Fibroblast of lung (primary cell): ENCODE results near the gene ZCCHC4. TPM values are rescaled to one million over a fixed set of nuclear protein-coding genes. Genes with fewer than 3 reads are reported as not detected.
A peak's percentile ranks its signal among the peaks of the same experiment; 100 is the strongest.

Experiments
- DNase-seq, 2 donors: peaks; one replicate each; pipeline versions ENCODE4 v3.0.0 to v3.0.0-alpha.2; 2010; ENCODE audit warnings: low read depth in 2 of 2
- H2AFZ ChIP-seq: 2 replicates; pipeline ENCODE4 v1.5.1; 2012; ENCODE audit warnings: low read length, control low read depth, inconsistent platforms
- H3K27ac ChIP-seq: 2 replicates; pipeline ENCODE4 v1.5.1; 2011; ENCODE audit warnings: low read length, control low read depth; ENCODE audit not compliant: insufficient read depth
- H3K27me3 ChIP-seq: 2 replicates; pipeline ENCODE4 v1.5.1; 2011; ENCODE audit warnings: mild to moderate bottlenecking, low read length; ENCODE audit not compliant: control insufficient read depth, insufficient read depth
- H3K36me3 ChIP-seq: 2 replicates; pipeline ENCODE4 v1.5.1; 2011; ENCODE audit warnings: low read length; ENCODE audit not compliant: control insufficient read depth, insufficient read depth
- H3K4me1 ChIP-seq: 2 replicates; pipeline ENCODE4 v1.5.1; 2011; ENCODE audit warnings: low read length; ENCODE audit not compliant: control insufficient read depth, insufficient read depth; ENCODE audit errors: extremely low read depth
- H3K4me2 ChIP-seq: 2 replicates; pipeline ENCODE4 v1.5.1; 2011; ENCODE audit warnings: low read length, control low read depth; ENCODE audit not compliant: insufficient read depth; ENCODE audit errors: extremely low read depth
- H3K4me3 ChIP-seq, 4 experiments: fragments of 200-600 bp in 1 of 4; sonication (generic) in 1 of 4; replicated peaks in 1 of 4; 2 replicates each; pipeline ENCODE4 v1.5.1; 2011 to 2016; ENCODE audit warnings: low read length in 4 of 4, low read depth in 3 of 4, mild to moderate bottlenecking in 3 of 4, control low read depth in 2 of 4, inconsistent platforms in 1 of 4, mixed read lengths in 1 of 4; ENCODE audit not compliant: insufficient read depth in 1 of 4; ENCODE audit errors: control extremely low read depth in 1 of 4
- H3K79me2 ChIP-seq: 2 replicates; pipeline ENCODE4 v1.5.1; 2012; ENCODE audit warnings: mild to moderate bottlenecking, low read length, inconsistent platforms; ENCODE audit not compliant: control insufficient read depth, insufficient read depth
- H3K9ac ChIP-seq: 2 replicates; pipeline ENCODE4 v1.5.1; 2011; ENCODE audit warnings: mild to moderate bottlenecking, low read length, control low read depth; ENCODE audit not compliant: insufficient read depth
- H3K9me3 ChIP-seq: 2 replicates; pipeline ENCODE4 v1.5.1; 2012; ENCODE audit warnings: low read depth, low read length; ENCODE audit not compliant: control insufficient read depth, insufficient read depth
- H4K20me1 ChIP-seq: 2 replicates; pipeline ENCODE4 v1.5.1; 2011; ENCODE audit warnings: low read length; ENCODE audit not compliant: control insufficient read depth, insufficient read depth; ENCODE audit errors: extremely low read depth
- EZH2 ChIP-seq: IDR thresholded peaks from 2 replicates; pipeline ENCODE4 v1.5.1; 2012; ENCODE audit warnings: low read length, control low read depth, mild to moderate bottlenecking; ENCODE audit errors: missing control alignments
- polyA plus RNA-seq, 2 donors: library from polyadenylated mRNA; depleted of rRNA in 1 of 2; stranded (reverse) in 1 of 2; unstranded in 1 of 2; fragments of >200 nt; gene quantifications; 2 replicates each; pipeline ENCODE4 v1.2.1, GENCODE V29; 2011 to 2012; ENCODE audit warnings: missing spikeins in 1 of 2
- total RNA-seq: library from RNA; depleted of rRNA; stranded (reverse); fragments of >200 nt; gene quantifications from 2 replicates; pipeline ENCODE4 v1.2.1, GENCODE V29; 2014
- TF ChIP-seq, protein P1 (sequence below), 2 donors: IDR thresholded peaks in 1 of 2; conservative IDR thresholded peaks in 1 of 2; 1 replicate in 1 of 2; 2 replicates in 1 of 2; pipeline ENCODE4 v1.5.1; 2011 to 2012; ENCODE audit warnings: low read length in 2 of 2, control low read depth in 1 of 2, inconsistent platforms in 1 of 2, low read depth in 1 of 2, mild to moderate bottlenecking in 1 of 2

Gene ZCCHC4
- total and polyA plus RNA-seq, 2 donors (not counting 1 experiment from before 2014, with no cell fraction given) = 15.5 to 15.6 TPM

DNA sequence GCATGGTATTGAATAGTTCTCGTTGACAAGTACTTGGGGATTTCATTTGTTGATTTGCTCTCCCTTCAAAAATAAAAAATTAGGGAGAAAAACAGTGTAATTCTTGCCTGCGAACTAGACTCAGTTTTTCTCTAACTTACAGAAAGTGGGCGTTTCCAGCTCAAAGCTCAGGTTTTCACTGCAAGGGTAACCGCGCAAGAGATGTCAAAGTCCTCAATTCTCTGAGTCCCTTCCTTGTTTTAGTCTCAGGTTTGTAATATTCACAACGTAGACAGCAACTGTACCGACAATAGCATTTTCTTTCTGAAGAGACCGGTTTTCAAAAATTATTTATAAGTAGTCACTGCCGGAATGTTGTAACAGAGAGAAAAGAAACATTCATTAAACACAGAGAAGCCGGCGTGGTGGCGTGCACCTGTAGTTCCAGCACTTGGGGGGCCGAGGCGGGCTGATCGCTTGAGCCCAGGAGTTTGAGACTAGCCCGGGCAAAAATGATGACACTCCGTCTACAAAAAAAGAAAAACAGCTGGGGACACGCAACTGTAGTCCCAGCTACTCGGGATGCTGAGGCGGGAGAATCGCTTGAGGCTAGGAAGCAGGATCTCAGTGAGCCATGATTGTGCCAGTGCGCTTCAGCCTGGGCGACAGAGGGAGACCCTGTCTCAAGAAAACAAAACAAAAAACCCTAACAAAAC lies 774 bp downstream of the ZCCHC4 start:
- Histone ChIP-seq H3K4me3 (peak overlapping the region; percentile 72 to 99 (median 90)), H3K9me3 (no peaks in the 10 kb centered on the region), H2AFZ (peak overlapping the region; percentile 98), H4K20me1 (no peaks in the 10 kb centered on the region), H3K27me3 (no peaks in the 10 kb centered on the region), H3K27ac (peak overlapping the region; percentile 82), H3K9ac (peak overlapping the region; percentile 94), H3K4me2 (peak overlapping the region; percentile 99), H3K36me3 (no peaks in the 10 kb centered on the region), H3K79me2 (peaks cover 3% of the 10 kb centered on the region), H3K4me1 (peaks cover 5% of the 10 kb centered on the region)
- DNase-seq = no peak
- TF ChIP-seq EZH2 = no peak
- TF ChIP-seq, protein P1, sequence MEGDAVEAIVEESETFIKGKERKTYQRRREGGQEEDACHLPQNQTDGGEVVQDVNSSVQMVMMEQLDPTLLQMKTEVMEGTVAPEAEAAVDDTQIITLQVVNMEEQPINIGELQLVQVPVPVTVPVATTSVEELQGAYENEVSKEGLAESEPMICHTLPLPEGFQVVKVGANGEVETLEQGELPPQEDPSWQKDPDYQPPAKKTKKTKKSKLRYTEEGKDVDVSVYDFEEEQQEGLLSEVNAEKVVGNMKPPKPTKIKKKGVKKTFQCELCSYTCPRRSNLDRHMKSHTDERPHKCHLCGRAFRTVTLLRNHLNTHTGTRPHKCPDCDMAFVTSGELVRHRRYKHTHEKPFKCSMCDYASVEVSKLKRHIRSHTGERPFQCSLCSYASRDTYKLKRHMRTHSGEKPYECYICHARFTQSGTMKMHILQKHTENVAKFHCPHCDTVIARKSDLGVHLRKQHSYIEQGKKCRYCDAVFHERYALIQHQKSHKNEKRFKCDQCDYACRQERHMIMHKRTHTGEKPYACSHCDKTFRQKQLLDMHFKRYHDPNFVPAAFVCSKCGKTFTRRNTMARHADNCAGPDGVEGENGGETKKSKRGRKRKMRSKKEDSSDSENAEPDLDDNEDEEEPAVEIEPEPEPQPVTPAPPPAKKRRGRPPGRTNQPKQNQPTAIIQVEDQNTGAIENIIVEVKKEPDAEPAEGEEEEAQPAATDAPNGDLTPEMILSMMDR (conservative IDR thresholded peaks at IDR 0.05 in 1 of 2, IDR thresholded peaks at IDR 0.05 in 1 of 2; ENCODE audit: low read depth in 1 of 2, low read length in 2 of 2) = no peak

DNA sequence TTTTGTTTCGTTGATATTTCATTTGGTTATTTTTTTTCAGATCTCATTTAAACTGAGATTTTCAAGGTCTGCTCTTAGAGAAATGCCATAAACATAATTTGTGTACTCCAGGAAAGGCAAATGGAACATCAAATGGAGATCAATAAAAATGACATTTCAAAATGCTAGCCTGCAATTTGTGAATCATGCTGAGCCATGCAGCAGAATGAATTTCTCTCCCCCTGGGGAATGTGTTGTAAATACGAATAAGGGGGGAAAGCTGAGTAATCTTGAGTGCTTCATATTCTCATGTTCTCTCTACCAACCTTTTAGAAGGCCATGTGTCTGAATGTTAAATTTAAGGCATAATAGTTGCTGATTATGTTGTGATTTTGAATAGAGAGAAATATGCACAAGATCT lies 7.8 kb downstream of the ZCCHC4 start:
- Histone ChIP-seq H3K9ac (no peak overlapping the region), H3K27ac (peak overlapping the region; percentile 42), H4K20me1 (no peaks in the 10 kb centered on the region), H2AFZ (no peak overlapping the region), H3K27me3 (no peaks in the 10 kb centered on the region), H3K9me3 (no peaks in the 10 kb centered on the region), H3K79me2 (no peaks in the 10 kb centered on the region), H3K36me3 (no peaks in the 10 kb centered on the region), H3K4me2 (peak overlapping the region; percentile 1), H3K4me3 (peak overlapping the region in 1 of 4 experiments; percentile 37), H3K4me1 (peaks cover 10% of the 10 kb centered on the region)
- TF ChIP-seq, protein P1 (conservative IDR thresholded peaks at IDR 0.05 in 1 of 2, IDR thresholded peaks at IDR 0.05 in 1 of 2; ENCODE audit: low read depth in 1 of 2, low read length in 2 of 2) = no peak
- no peak for TF ChIP-seq EZH2
- DNase-seq = peak; percentile 53 to 67

DNA sequence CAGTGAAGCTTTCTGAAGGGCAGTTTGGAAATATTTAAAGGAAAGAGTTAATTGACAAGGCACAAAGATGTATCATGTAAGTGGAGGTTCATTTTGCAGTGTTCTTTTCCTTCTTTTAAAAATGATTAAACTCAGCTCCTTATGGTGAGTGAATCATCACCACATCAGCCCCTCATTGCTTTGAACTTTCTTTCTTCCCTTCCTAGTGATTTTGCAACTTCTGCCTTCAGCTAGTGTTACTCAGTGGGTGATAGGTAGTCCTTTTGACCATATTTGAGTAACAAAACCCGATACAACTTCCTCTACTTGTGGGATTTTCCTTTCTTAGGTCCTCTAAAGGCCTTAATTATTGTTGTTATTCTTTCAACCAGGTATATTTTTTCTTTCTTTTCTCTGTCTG lies 8.2 kb downstream of the ZCCHC4 start:
- H3K27me3 ChIP-seq = no peaks in the 10 kb centered on the region
- H3K4me2 ChIP-seq = peak overlapping the region; percentile 1
- H3K27ac ChIP-seq = peak overlapping the region; percentile 42
- H3K36me3 ChIP-seq = no peaks in the 10 kb centered on the region
- no peaks in the 10 kb centered on the region for H3K9me3 ChIP-seq
- peak; percentile 87 to 96 for DNase-seq
- peaks cover 10% of the 10 kb centered on the region for H3K4me1 ChIP-seq
- H3K9ac ChIP-seq = no peak overlapping the region
- H2AFZ ChIP-seq = no peak overlapping the region
- peak overlapping the region in 1 of 4 experiments; percentile 37 for H3K4me3 ChIP-seq
- H4K20me1 ChIP-seq = no peaks in the 10 kb centered on the region
- TF ChIP-seq EZH2 = no peak
- no peaks in the 10 kb centered on the region for H3K79me2 ChIP-seq
